Glomerular visceral epithelial cell (primary cell): ENCODE measurements around the gene CHSY1.

ENCODE experiments used
- DNase-seq: peaks from one replicate; pipeline ENCODE4 v3.0.0-alpha.2; 2016; ENCODE audit errors: extremely low spot score

CHSY1 gene

DNA sequence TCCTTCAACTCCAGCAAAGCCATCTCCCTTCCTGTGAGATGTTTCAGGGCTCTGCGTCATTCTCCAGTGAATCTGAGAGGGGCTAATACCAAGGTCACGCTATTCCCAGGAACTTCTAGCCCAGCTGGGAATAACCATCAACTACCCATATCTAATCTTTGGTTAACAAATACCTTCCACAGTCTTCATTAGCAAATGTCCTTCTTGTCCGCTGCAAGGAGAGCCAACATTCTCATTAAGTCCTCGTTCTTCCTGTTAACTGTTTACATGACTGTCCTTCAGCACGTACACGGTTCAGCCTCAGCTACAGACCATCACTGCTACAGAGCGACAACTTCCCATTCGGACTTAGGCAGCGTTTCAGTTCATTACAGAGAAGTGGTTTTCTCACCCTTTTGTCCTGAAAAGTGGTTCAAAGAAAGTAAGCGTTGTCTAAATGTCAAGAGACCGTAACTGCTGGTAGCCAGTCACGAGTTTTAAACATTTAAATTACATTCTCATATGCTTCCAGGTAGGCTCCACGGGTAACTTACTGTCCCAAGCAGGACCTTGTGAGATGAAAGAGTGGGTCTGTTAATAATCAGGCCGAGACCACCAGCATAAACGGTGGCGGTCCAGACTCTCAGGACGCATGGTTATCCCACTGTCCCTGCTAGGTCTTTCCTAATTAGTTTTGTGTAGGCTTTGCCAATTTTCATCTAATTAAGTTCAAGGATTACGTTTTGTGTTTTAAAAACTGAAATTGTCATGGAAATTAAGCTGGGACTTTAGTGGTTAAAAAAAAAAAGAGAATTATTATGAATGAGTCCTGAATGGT lies 63.8 kb downstream of the CHSY1 start:
- DNase-seq = peak; percentile 70

DNA sequence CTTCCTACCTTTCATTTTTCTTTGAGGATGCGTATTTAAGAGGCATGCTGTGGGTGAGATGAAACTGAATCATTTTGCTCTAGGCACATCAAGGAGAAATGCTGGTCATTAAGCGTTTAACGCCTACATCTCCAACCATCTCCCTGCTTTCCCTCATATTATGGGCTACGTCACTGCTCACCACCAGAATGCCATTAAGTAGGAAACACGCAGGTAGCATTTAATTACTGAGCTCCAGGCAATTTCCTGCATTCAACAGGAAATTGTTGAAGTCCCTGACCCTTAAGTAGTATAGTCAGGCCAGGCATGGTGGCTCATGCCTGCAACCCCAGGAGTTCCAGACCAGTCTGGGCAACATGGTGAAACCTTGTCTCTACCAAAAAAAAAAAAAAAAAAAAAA lies 66.1 kb downstream of the CHSY1 start:
- no peak for DNase-seq

DNA sequence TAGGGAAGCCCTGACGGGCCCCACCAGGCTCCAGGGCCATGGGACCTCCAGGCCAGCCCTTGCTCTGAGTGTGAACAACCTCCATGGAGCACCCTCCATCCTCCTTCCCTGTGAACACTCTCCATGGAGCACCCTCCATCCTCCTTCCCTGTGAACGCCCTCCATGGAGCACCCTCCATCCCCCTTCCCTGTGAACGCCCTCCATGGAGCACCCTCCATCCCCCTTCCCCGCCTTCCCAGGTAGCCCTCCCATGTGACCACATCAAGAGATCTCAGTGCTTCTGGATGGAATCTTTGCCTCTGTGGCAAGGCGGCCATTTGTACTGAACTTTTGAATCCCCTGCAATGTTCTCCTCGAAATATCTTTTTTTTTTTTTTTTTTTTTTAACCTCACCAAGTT lies 66.5 kb downstream of the CHSY1 start:
- no peak for DNase-seq

GRCh38 chr15:101184830-101185229 lies 67.0 kb downstream of the CHSY1 start:
- no peak for DNase-seq

DNA sequence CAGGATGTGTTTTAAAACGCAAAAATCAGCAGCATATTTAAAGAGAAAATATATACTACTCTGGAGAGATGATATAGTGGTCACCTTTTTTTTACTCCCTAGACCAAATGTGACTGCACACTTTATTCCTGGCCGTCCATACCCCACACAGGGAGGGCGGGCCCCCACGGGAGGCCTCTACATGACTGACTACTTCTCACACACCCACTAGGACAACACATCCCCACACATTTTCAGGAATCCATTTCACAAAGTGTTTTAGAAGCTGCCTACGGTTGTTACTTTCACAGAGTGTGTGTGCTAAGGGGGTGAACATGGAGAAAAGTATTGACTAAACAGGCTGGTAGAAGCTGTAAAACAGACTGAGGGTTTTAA lies 67.9 kb downstream of the CHSY1 start:
- DNase-seq = no peak

DNA sequence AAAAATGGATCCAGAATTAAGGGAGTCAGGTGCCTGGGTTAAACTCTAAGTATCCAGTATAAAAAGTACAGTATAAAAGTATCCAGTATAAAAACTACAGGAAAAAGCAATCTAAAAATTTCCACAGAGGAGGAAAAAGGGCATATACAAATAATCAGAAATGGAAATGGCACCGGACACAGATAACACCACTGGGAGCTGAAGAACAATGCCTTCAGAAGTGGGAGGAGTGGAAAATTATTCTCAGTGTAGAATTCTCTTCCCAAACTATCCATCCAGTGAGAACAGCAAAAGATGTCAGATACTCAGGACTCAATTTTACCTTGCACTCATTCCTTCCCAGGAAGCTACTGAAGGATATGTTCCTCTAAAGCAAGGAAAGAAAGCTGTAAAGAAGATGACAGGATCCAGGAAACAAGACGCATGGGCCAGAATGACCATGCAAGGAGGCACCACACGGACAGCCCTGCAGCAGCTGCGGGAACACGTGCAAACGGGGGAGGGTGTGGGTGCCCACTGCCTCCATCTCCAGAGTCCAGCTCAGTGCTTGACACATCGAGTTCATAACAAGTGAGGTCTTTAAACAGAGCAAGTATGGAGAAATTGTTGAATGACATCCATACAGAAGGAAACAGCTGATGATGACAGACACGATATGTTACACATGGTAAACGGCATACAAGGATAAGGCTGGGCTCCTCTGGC lies 68.5 kb downstream of the CHSY1 start:
- DNase-seq = no peak

DNA sequence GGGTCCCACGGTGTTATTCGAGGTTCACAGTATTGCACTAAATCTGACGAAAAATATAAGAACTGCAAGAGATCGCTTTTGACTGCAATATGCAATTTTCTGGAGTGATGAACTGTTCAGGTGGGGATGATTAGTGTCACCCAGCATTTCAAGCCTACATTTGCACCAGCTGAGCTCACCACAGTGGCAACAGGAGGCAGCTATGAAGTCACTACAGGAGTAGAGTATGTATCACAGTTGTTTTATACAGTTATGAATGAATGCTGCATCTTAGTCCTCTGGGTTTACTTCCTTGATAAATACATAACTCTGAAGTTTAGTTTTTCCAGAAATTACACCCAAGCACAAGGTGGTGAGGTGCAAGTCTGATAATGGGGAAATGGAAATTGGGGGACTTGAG lies 69.6 kb downstream of the CHSY1 start:
- DNase-seq = no peak

DNA sequence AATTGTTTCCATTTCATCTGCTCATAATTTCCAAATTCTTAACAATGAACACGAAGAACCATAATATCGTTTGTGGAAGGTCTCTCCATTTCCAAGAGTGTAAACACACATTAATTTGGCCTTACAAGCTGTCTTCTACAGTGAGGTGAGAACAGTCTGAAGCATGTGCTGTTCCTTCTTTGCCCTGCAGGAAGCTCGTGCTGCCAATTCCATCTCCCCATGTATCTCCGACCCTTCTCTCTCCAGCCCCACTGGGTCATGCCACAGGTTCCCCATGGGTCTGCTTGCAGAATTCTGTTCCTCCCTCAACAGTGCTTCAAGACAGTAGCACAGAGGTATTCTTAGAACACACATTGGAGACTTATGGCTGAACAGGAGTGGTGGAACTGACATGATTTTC lies 70.5 kb downstream of the CHSY1 start:
- no peak for DNase-seq

DNA sequence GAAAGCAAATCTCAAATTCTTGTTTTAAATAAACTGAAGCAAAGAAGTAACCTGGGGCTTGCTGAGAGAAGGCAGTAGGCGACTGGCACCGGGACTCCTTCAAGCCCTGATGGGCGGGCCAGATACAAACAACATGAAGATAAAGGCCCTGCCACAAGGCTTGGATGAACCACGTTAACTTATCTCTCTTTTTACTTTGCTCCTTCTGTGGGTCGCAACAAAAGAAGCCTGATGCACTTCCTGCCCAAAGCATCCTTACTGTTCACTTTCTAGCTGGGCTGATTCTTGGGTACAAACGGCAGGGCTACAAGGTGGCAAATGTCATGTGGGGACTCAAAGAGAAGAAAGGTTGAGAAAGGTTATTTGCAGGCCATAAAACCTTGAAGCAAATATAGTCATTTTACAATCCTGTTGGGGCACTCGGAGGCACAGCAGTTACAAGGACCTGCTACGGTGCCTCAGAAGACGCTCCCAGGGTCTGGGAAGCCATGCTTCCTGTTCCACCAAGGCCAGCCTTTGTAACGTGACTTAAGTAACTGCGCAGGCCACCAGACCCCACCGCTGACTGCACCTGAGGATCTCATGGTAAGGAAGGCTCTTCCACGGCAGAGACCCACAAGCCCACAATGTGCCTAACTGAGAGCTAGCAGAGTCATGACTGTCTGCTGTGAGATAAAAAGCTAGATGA lies 71.1 kb downstream of the CHSY1 start:
- no peak for DNase-seq

DNA sequence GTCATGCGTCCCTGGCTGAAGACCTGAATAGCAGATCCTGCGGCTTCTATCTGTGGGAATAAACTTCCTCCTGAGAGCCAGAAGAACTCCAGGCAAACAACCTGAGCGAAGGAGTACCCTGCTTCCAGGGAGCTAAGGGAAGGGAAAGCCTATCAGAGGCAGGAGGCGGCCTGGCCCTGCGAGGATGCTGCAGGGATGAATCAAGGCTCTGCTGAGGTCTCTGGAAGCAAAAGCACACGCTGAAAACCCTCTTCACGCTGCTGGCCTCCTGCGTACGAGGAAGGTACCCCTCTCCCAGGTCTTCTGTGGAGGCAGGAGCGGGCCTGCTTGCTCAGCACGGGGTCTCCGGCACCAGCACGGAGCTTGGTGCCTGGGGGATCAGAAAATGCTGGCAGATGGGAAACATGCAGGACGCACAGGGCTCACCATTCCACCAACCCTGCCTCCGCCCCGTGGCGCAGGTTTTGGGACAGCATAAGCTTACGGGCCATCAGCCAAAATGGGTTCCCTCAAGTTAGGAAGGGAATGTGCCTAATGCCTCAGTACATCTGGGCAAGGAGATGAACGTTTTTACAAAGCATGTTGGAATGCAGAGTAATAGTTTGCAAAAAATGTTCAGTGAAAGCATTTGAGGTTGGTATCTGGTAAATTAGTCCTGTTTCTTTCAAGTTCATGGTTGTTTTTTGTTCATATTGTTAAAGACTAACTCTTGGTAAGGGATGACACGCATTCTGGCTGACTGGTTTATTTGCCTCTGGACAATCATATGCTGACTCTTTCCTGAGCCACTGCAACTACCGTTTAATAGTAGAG lies 72.3 kb downstream of the CHSY1 start:
- no peak for DNase-seq

DNA sequence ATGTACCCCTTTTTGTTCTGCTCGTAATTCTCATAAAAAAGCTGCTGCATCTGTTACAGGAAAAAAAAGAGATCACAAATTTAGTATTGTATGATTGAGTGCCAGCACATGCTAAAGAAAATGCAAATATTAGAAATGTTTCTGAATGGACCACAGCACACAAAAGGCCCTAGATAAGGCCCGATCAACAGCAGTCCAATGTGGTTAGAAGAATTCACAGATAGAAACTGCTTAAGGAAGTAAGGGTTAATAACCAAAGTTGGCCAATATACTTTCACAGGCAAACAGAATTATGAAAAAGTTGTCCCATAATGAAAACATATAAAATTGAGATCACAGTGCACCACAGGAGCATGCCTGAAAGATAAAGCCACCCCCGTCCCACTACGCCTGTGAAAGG lies 72.9 kb downstream of the CHSY1 start:
- no peak for DNase-seq

DNA sequence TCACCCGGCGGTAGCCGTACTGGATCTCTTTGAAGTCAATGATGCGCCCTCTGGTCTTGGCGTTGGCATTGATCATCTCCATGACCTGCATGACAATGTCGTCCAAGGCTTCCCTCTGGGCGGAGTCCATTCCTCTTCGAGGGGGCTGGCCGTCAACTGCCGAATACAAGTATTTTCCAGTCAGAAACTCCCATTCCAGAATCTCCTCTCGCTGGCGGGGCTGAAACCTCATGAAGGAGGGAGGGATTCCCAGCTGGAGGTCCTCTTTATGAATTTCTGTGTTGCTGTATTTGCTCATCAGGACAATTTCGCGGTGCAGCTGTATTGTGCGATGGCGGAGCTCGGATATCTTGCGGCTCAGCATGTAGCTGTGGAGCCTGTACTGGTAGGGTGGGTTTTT lies 73.4 kb downstream of the CHSY1 start:
- no peak for DNase-seq

- DNase-seq = no peak
Measured at GRCh38 chr15:101177866-101178265, 74.0 kb downstream of the CHSY1 start.

DNA sequence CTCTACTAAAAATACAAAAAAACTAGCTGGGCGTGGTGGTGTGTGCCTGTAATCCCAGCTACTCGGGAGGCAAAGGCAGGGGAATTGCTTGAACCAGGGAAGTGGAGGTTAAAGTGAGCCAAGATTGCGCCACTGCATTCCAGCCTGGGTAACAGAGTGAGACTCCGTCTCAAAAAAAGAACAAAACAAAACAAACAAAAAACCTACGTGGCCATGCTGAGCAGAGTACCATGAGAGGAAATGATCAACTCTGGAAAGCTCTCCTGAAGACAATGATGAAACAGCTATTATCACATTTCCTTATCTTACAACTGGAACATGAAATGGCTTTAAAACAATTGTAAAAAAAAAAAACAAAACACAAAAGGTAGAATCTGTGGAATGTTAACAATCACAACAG lies 75.2 kb downstream of the CHSY1 start:
- no peak for DNase-seq

- no peak for DNase-seq
Measured at GRCh38 chr15:101175401-101175800, 76.4 kb downstream of the CHSY1 start.

- no peak for DNase-seq
Measured at GRCh38 chr15:101174152-101174920, 77.5 kb downstream of the CHSY1 start.

GRCh38 chr15:101173233-101174119 lies 78.4 kb downstream of the CHSY1 start:
- DNase-seq = no peak

GRCh38 chr15:101172501-101173071 lies 79.3 kb downstream of the CHSY1 start:
- DNase-seq = no peak

DNA sequence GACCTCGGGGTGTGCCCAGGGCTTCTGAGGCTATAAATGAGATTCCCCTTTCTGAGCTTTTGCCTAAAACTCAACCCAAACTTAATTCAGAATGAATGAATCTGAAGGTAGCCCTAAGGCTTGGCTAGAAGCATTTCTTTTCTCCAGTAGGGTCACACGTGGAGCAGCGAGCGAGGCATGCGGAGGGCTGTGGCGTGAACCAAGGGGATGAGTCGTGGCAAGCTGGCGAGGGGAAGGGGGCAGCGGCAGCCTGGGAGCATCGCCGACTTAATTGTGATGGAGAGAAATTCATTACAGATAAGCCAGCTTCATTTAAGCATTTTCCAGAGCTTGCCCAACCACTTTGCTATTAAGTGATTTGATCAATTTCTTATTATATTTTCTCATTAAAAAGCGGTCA lies 79.9 kb downstream of the CHSY1 start:
- no peak for DNase-seq
